ENCODE measurements around the gene NPFF.

- TF ChIP-seq CTCF (IDR thresholded peaks at IDR 0.05) (no peak), POLR2A (IDR thresholded peaks at IDR 0.05) (no peak)
Measured at GRCh38 chr12:53507603-53507885, 260 bp upstream of the NPFF start.

Data from esophagus squamous epithelium (tissue), 4 donors.